HepG2 (cell line): ENCODE results near the gene EIF3B. TPM values are rescaled to one million over a fixed set of nuclear protein-coding genes. Genes with fewer than 3 reads are reported as not detected.
A peak's percentile ranks its signal among the peaks of the same experiment; 100 is the strongest.

Experiments used
- CENPX ChIP-seq: sonication (generic); formaldehyde crosslinking; IDR thresholded peaks from 2 replicates; pipeline ENCODE4 v1.9.0; 2021; ENCODE audit warnings: mild to moderate bottlenecking, missing genetic modification reagents, moderate library complexity
- E2F1 ChIP-seq: sonication (generic); formaldehyde crosslinking; IDR thresholded peaks from 2 replicates; pipeline ENCODE4 v1.5.0; 2020; ENCODE audit warnings: missing genetic modification reagents
- E2F2 ChIP-seq: sonication (generic); formaldehyde crosslinking; IDR thresholded peaks from 2 replicates; pipeline ENCODE4 v1.4.0; 2020; ENCODE audit warnings: missing genetic modification reagents, borderline replicate concordance
- IKZF1 ChIP-seq: fragments of 450-650 bp; IDR thresholded peaks from 2 replicates; pipeline ENCODE4 v1.7.1; 2016
- KDM5B ChIP-seq: sonication (generic); formaldehyde crosslinking; IDR thresholded peaks from 2 replicates; pipeline ENCODE4 v1.4.0; 2020; ENCODE audit warnings: missing genetic modification reagents, mild to moderate bottlenecking, borderline replicate concordance
- MBNL3 ChIP-seq: fragments of 250-450 bp; sonication (Bioruptor Pico); conservative IDR thresholded peaks from 2 replicates; pipeline ENCODE4 v1.8.0; 2022; ENCODE audit warnings: mild to moderate bottlenecking, inconsistent platforms
- NFKB2 ChIP-seq: sonication (generic); formaldehyde crosslinking; IDR thresholded peaks from 2 replicates; pipeline ENCODE4 v1.4.0; 2020; ENCODE audit warnings: missing genetic modification reagents, borderline replicate concordance
- POLR2G ChIP-seq: fragments of 200-400 bp; formaldehyde crosslinking; IDR thresholded peaks from 2 replicates; pipeline ENCODE4 v1.6.1; 2018; ENCODE audit warnings: mild to moderate bottlenecking, low read depth, low read length, moderate library complexity
- PTBP1 ChIP-seq: fragments of 200-400 bp; formaldehyde crosslinking; IDR thresholded peaks from 2 replicates; pipeline ENCODE4 v1.6.1; 2018; ENCODE audit warnings: low read length, low read depth; ENCODE audit not compliant: poor library complexity, severe bottlenecking
- SAP130 ChIP-seq: IDR thresholded peaks from 2 replicates; pipeline ENCODE4 v1.6.1; 2016; ENCODE audit warnings: low read depth
- SP4 ChIP-seq: sonication (generic); formaldehyde crosslinking; IDR thresholded peaks from 2 replicates; pipeline ENCODE4 v1.8.1; 2023; ENCODE audit warnings: mild to moderate bottlenecking, missing genetic modification reagents
- SRSF1 ChIP-seq: fragments of 200-400 bp; formaldehyde crosslinking; optimal IDR thresholded peaks from 2 replicates; pipeline ENCODE3; 2017; ENCODE audit warnings: mild to moderate bottlenecking, low read depth, low read length, moderate library complexity
- SSRP1 ChIP-seq: IDR thresholded peaks from 2 replicates; pipeline ENCODE4 v1.6.1; 2016; ENCODE audit warnings: control low read depth
- TBX3 ChIP-seq: fragments of 450-650 bp; IDR thresholded peaks from 2 replicates; pipeline ENCODE4 v1.6.1; 2017; ENCODE audit warnings: antibody characterized with exemption, mild to moderate bottlenecking, inconsistent platforms, borderline replicate concordance
- TCF7 ChIP-seq: sonication (generic); IDR thresholded peaks from 2 replicates; pipeline ENCODE4 v1.6.1; 2016; ENCODE audit warnings: antibody characterized with exemption, low read depth
- THAP8 ChIP-seq: sonication (generic); formaldehyde crosslinking; IDR thresholded peaks from 2 replicates; pipeline ENCODE4 v1.5.1; 2020; ENCODE audit warnings: missing genetic modification reagents, mild to moderate bottlenecking, borderline replicate concordance
- YEATS2 ChIP-seq: sonication (generic); formaldehyde crosslinking; IDR thresholded peaks from 2 replicates; pipeline ENCODE4 v1.4.0; 2020; ENCODE audit warnings: missing genetic modification reagents, borderline replicate concordance
- ZMAT3 ChIP-seq: sonication (generic); formaldehyde crosslinking; conservative IDR thresholded peaks from 2 replicates; pipeline ENCODE4 v1.7.0; 2021; ENCODE audit warnings: missing genetic modification reagents
- ZNF253 ChIP-seq: sonication (generic); formaldehyde crosslinking; IDR thresholded peaks from 2 replicates; pipeline ENCODE4 v1.8.0; 2022; ENCODE audit warnings: mild to moderate bottlenecking, missing genetic modification reagents, borderline replicate concordance
- ZNF567 ChIP-seq: sonication (generic); formaldehyde crosslinking; IDR thresholded peaks from 2 replicates; pipeline ENCODE4 v1.8.1; 2023; ENCODE audit warnings: mild to moderate bottlenecking, missing genetic modification reagents, borderline replicate concordance
- ZNF597 ChIP-seq: sonication (generic); formaldehyde crosslinking; IDR thresholded peaks from 2 replicates; pipeline ENCODE4 v1.5.0; 2020; ENCODE audit warnings: missing genetic modification reagents
- ZNF614 ChIP-seq: IDR thresholded peaks from 2 replicates; pipeline ENCODE4 v1.6.1; 2018; ENCODE audit warnings: missing biosample characterization, missing genetic modification reagents, inconsistent platforms, borderline replicate concordance
- ZSCAN12 ChIP-seq: sonication (generic); formaldehyde crosslinking; IDR thresholded peaks from 2 replicates; pipeline ENCODE4 v1.9.0; 2021; ENCODE audit warnings: mild to moderate bottlenecking, missing genetic modification reagents
- ZSCAN31 ChIP-seq: sonication (generic); formaldehyde crosslinking; IDR thresholded peaks from 2 replicates; pipeline ENCODE4 v1.5.0; 2020; ENCODE audit warnings: low read depth, mild to moderate bottlenecking, missing genetic modification reagents
- polyA plus RNA-seq, 8 experiments: library from polyadenylated mRNA; depleted of rRNA in 3 of 8; stranded (reverse) in 7 of 8; unstranded in 1 of 8; fragments of >200 nt; fragmentation: Illumina TruSeq in 4 of 8; extraction: Trizol in 4 of 8; gene quantifications; 2 replicates each; pipeline versions ENCODE4 v1.2.1 to v1.2.3, GENCODE V29; 2011 to 2016; ENCODE audit warnings: low read depth in 4 of 8, missing spikeins in 1 of 8, mixed read lengths in 1 of 8; ENCODE audit not compliant: insufficient read depth in 1 of 8
- total RNA-seq, 5 experiments: library from RNA; depleted of rRNA; stranded (reverse); fragments of >200 nt; fragmentation: Illumina TruSeq; extraction: Trizol; gene quantifications; 2 replicates each; pipeline ENCODE4 v1.2.3, GENCODE V29; 2016; ENCODE audit warnings: low read depth in 1 of 5

Gene EIF3B
- total and polyA plus RNA-seq, 2 of the 13 experiments (the other 11 are each of a cell fraction or from before 2014, with no cell fraction given) = 92.2 to 241 TPM

- TF ChIP-seq E2F1 (CRISPR knock-in tag) = no peak
- 0 out of 2 replicates have a peak, but pooled peaks have one; percentile 11 for TF ChIP-seq NFKB2 (CRISPR knock-in tag)
- TF ChIP-seq ZSCAN12 (CRISPR knock-in tag) = no peak
- no peak for TF ChIP-seq MBNL3 (CRISPR knock-in tag)
- no peak for TF ChIP-seq POLR2G
- no peak for TF ChIP-seq TBX3
- TF ChIP-seq SSRP1 = no peak
- no peak for TF ChIP-seq E2F2 (CRISPR knock-in tag)
- no peak for TF ChIP-seq ZMAT3 (CRISPR knock-in tag)
- TF ChIP-seq ZSCAN31 (CRISPR knock-in tag) = 0 out of 2 replicates have a peak, but pooled peaks have one; percentile 41
- no peak for TF ChIP-seq THAP8 (CRISPR knock-in tag)
- TF ChIP-seq CENPX (CRISPR knock-in tag) = no peak
- TF ChIP-seq YEATS2 (CRISPR knock-in tag) = no peak
- no peak for TF ChIP-seq ZNF614 (CRISPR knock-in tag)
- TF ChIP-seq SAP130 (CRISPR knock-in tag) = 0 out of 2 replicates have a peak, but pooled peaks have one; percentile 2
- TF ChIP-seq SRSF1 = no peak
- TF ChIP-seq ZNF597 (CRISPR knock-in tag) = no peak
- no peak for TF ChIP-seq PTBP1
- TF ChIP-seq SP4 (CRISPR knock-in tag) = 0 out of 2 replicates have a peak, but pooled peaks have one; percentile 26
- no peak for TF ChIP-seq ZNF567 (CRISPR knock-in tag)
- TF ChIP-seq ZNF253 (CRISPR knock-in tag) = no peak
- TF ChIP-seq TCF7 = no peak
- TF ChIP-seq KDM5B (CRISPR knock-in tag) = peak; percentile 30; the same call in 1 of the 2 replicates
- TF ChIP-seq IKZF1 = no peak
Observed at GRCh38 chr7:2403718-2404648, 49.4 kb downstream of the EIF3B start (continued).
